Erythroblast (primary cell): ENCODE measurements around the gene TBC1D8.

Experiments
- GATA1 ChIP-seq: IDR thresholded peaks from 2 replicates; pipeline ENCODE4 v1.6.1; 2011; ENCODE audit warnings: low read depth, mild to moderate bottlenecking, control low read depth, low read length, moderate library complexity
- POLR2A ChIP-seq: IDR thresholded peaks from 2 replicates; pipeline ENCODE4 v1.6.1; 2011; ENCODE audit warnings: mild to moderate bottlenecking, low read length

DNA sequence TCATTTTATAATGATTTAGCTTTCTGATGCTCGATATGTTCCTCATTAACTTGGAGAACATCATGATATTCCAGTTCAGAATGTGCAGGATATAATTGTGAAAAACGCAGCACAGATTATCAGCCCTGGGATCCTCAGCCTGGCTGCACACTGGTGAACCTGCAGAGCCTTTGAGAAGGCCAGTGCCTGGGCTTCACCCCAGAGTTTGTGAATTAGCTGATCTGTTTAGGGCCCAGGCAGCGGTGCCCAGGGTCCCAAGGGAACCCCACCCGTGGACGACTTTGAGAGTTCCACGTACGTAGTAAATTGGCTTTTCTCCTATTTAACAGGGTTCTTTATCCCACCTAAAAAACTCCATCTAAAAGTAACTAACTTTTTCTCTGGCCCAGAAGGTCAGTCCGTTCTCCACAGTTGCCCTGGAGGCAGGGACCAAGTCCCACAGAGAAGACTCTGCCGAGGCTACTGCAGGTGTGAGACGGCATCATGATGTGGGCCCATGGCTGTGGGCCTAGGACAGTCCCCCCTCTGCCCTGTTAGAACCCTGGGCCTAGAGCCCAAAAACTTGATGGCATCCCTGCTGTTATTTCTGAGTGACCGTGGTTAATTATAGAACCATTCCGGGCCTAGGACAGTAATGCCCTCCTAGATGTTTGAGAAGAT lies 188.7 kb downstream of the TBC1D8 start:
- no peak for TF ChIP-seq POLR2A
- no peak for TF ChIP-seq GATA1
